H1 (cell line): ENCODE results near the gene SUCLG2. TPM values are rescaled to one million over a fixed set of nuclear protein-coding genes. Genes with fewer than 3 reads are reported as not detected.

ENCODE experiments used
- CTCF ChIA-PET: fragments of 300-600 bp; sonication (Branson Sonifier 250); formaldehyde crosslinking; loops from one replicate; lab custom pipeline; 2021; ENCODE audit not compliant: partially characterized antibody; lab: Charles Lee
- POLR2A ChIA-PET: fragments of 300-600 bp; sonication (Branson Sonifier 250); formaldehyde crosslinking; loops from one replicate; lab custom pipeline; 2021; ENCODE audit warnings: inconsistent platforms; ENCODE audit not compliant: partially characterized antibody; lab: Charles Lee
- DNase-seq, 2 experiments: peaks; one replicate each; pipeline versions ENCODE4 v3.0.0 to v3.0.0-alpha.2; 2010 to 2022; ENCODE audit warnings: low spot score in 2 of 2, low read depth in 1 of 2, mixed read lengths in 1 of 2
- FAIRE-seq: peaks from 2 replicates; lab custom pipeline; 2011; peaks lifted over from hg19 to GRCh38; lab: Jason Lieb, UNC
- H2AFZ ChIP-seq: 2 replicates; pipeline ENCODE4 v1.8.1; 2012; ENCODE audit warnings: low read length, inconsistent platforms
- H2AK5ac ChIP-seq: 2 replicates; pipeline ENCODE4 v1.6.1; 2013; ENCODE audit warnings: low read depth, low read length
- H2BK120ac ChIP-seq: replicated peaks from 2 replicates; pipeline ENCODE3; 2013; ENCODE audit warnings: low read depth, low read length, inconsistent platforms
- H2BK12ac ChIP-seq: 2 replicates; pipeline ENCODE4 v1.6.1; 2013; ENCODE audit warnings: low read depth, low read length
- H2BK15ac ChIP-seq: 2 replicates; pipeline ENCODE4 v1.6.1; 2013; ENCODE audit warnings: low read length
- H2BK20ac ChIP-seq: 2 replicates; pipeline ENCODE4 v1.6.1; 2013; ENCODE audit warnings: low read length
- H2BK5ac ChIP-seq: 2 replicates; pipeline ENCODE4 v1.6.1; 2013; ENCODE audit warnings: low read depth, low read length
- H3K14ac ChIP-seq: 2 replicates; pipeline ENCODE4 v1.6.1; 2013; ENCODE audit warnings: inconsistent platforms; ENCODE audit not compliant: insufficient read length
- H3K18ac ChIP-seq: 2 replicates; pipeline ENCODE4 v1.6.1; 2013; ENCODE audit warnings: low read length; ENCODE audit errors: extremely low read depth
- H3K23ac ChIP-seq: 2 replicates; pipeline ENCODE4 v1.6.1; 2013; ENCODE audit warnings: inconsistent platforms; ENCODE audit not compliant: insufficient read length
- H3K23me2 ChIP-seq: 2 replicates; pipeline ENCODE4 v1.6.1; 2013; ENCODE audit warnings: low read depth, low read length
- H3K27ac ChIP-seq: 2 replicates; pipeline ENCODE4 v1.6.1; 2011; ENCODE audit warnings: low read depth, low read length, inconsistent platforms
- H3K27me3 ChIP-seq, 4 experiments: replicated peaks in 1 of 4; 1 replicate in 1 of 4; 2 replicates in 3 of 4; pipeline versions ENCODE4 v1.6.1 to v1.8.1; 2011 to 2013; ENCODE audit warnings: low read length in 3 of 4, mild to moderate bottlenecking in 3 of 4, inconsistent platforms in 2 of 4, mixed read lengths in 2 of 4, moderate library complexity in 1 of 4; ENCODE audit not compliant: control insufficient read depth in 3 of 4, insufficient read depth in 3 of 4; ENCODE audit errors: extremely low read depth in 1 of 4
- H3K36me3 ChIP-seq, 4 experiments: 2 replicates each; pipeline versions ENCODE4 v1.6.1 to v1.8.1; 2011 to 2013; ENCODE audit warnings: mild to moderate bottlenecking in 4 of 4, low read length in 3 of 4, moderate library complexity in 2 of 4, control low read depth in 1 of 4, inconsistent platforms in 1 of 4; ENCODE audit not compliant: insufficient read depth in 4 of 4, control insufficient read depth in 2 of 4
- H3K4ac ChIP-seq: replicated peaks from 2 replicates; pipeline ENCODE3; 2013; ENCODE audit warnings: low read length, low read depth, mixed read lengths, inconsistent platforms; ENCODE audit not compliant: insufficient read length
- H3K4me1 ChIP-seq, 4 experiments: replicated peaks in 1 of 4; 1 replicate in 1 of 4; 2 replicates in 3 of 4; pipeline versions ENCODE4 v1.6.1 to v1.8.1; 2011 to 2013; ENCODE audit warnings: low read length in 3 of 4, inconsistent platforms in 2 of 4, mixed read lengths in 1 of 4; ENCODE audit not compliant: insufficient read depth in 4 of 4, control insufficient read depth in 3 of 4
- H3K4me2 ChIP-seq, 2 experiments: 2 replicates each; pipeline versions ENCODE4 v1.6.1 to v1.8.1; 2011 to 2013; ENCODE audit warnings: low read depth in 2 of 2, low read length in 2 of 2, control low read depth in 1 of 2, inconsistent platforms in 1 of 2, mild to moderate bottlenecking in 1 of 2; ENCODE audit not compliant: insufficient read depth in 1 of 2
- H3K4me3 ChIP-seq, 4 experiments: fragments of 200-600, 300-600 bp in 1 of 4; sonication (generic), shearing (Covaris generic), sonication (Bioruptor Twin) in 1 of 4; 2 replicates each; pipeline versions ENCODE4 v1.5.1 to v1.8.1; 2011 to 2016; ENCODE audit warnings: low read length in 4 of 4, low read depth in 3 of 4, control low read depth in 2 of 4, inconsistent platforms in 2 of 4, mild to moderate bottlenecking in 2 of 4, mixed read lengths in 1 of 4, moderate library complexity in 1 of 4; ENCODE audit not compliant: insufficient read depth in 2 of 4; ENCODE audit errors: extremely low read depth in 1 of 4
- H3K56ac ChIP-seq: replicated peaks from 2 replicates; pipeline ENCODE3; 2013; ENCODE audit warnings: low read depth, mild to moderate bottlenecking, mixed read lengths, low read length, inconsistent platforms; ENCODE audit not compliant: insufficient read length
- H3K79me1 ChIP-seq: 2 replicates; pipeline ENCODE4 v1.6.1; 2013; ENCODE audit warnings: low read depth, low read length, control low read depth
- H3K79me2 ChIP-seq, 2 experiments: 2 replicates each; pipeline versions ENCODE4 v1.6.1 to v1.8.1; 2012 to 2013; ENCODE audit warnings: low read length in 2 of 2, mild to moderate bottlenecking in 2 of 2, inconsistent platforms in 1 of 2; ENCODE audit not compliant: insufficient read depth in 2 of 2, control insufficient read depth in 1 of 2
- H3K9ac ChIP-seq, 4 experiments: replicated peaks in 1 of 4; 1 replicate in 1 of 4; 2 replicates in 3 of 4; pipeline versions ENCODE4 v1.6.1 to v1.8.1; 2011 to 2013; ENCODE audit warnings: low read depth in 3 of 4, low read length in 3 of 4, control low read depth in 2 of 4, mild to moderate bottlenecking in 2 of 4, moderate library complexity in 2 of 4, inconsistent platforms in 1 of 4; ENCODE audit errors: extremely low read depth in 1 of 4
- H3K9me3 ChIP-seq, 2 experiments: 2 replicates each; pipeline versions ENCODE4 v1.6.1 to v1.8.1; 2012 to 2013; ENCODE audit warnings: mild to moderate bottlenecking in 2 of 2, moderate library complexity in 2 of 2, control low read depth in 1 of 2, inconsistent platforms in 1 of 2, low read depth in 1 of 2, low read length in 1 of 2, mixed read lengths in 1 of 2; ENCODE audit not compliant: insufficient read depth in 2 of 2
- H4K20me1 ChIP-seq, 2 experiments: replicated peaks in 1 of 2; 2 replicates each; pipeline versions ENCODE3 to v1.8.1; 2011 to 2013; ENCODE audit warnings: inconsistent platforms in 2 of 2, low read length in 2 of 2, mild to moderate bottlenecking in 1 of 2; ENCODE audit not compliant: insufficient read depth in 2 of 2, control insufficient read depth in 1 of 2
- H4K5ac ChIP-seq: 2 replicates; pipeline ENCODE4 v1.6.1; 2013; ENCODE audit warnings: low read length, low read depth, mixed read lengths, inconsistent platforms; ENCODE audit not compliant: insufficient read length
- H4K8ac ChIP-seq: 2 replicates; pipeline ENCODE4 v1.8.0; 2013; ENCODE audit warnings: mild to moderate bottlenecking, moderate library complexity, low read length, inconsistent platforms; ENCODE audit not compliant: insufficient read depth; ENCODE audit errors: extremely low read depth
- H4K91ac ChIP-seq: replicated peaks from 2 replicates; pipeline ENCODE3; 2013; ENCODE audit warnings: low read length, mixed read lengths, inconsistent platforms; ENCODE audit not compliant: insufficient read length
- CHD2 ChIP-seq: IDR thresholded peaks from 2 replicates; pipeline ENCODE4 v1.6.1; 2012; ENCODE audit warnings: low read length, improper control_type of control experiment
- CTCF ChIP-seq, 3 experiments: IDR thresholded peaks; 1 replicate in 2 of 3; 2 replicates in 1 of 3; pipeline versions ENCODE4 v1.5.1 to v1.6.1; 2011; ENCODE audit warnings: low read length in 3 of 3, mild to moderate bottlenecking in 3 of 3, inconsistent platforms in 2 of 3, low read depth in 1 of 3, moderate library complexity in 1 of 3; ENCODE audit not compliant: insufficient read depth in 1 of 3; ENCODE audit errors: control extremely low read depth in 1 of 3
- E2F6 ChIP-seq: IDR thresholded peaks from 2 replicates; pipeline ENCODE4 v1.6.1; 2012; ENCODE audit warnings: inconsistent platforms
- EGR1 ChIP-seq: IDR thresholded peaks from 2 replicates; pipeline ENCODE4 v1.6.1; 2011; ENCODE audit warnings: low read depth, low read length, borderline replicate concordance
- EZH2 ChIP-seq: fragments of 200-600 bp; sonication (generic); IDR thresholded peaks from 2 replicates; pipeline ENCODE4 v1.7.1; 2012; ENCODE audit warnings: low read depth, mild to moderate bottlenecking, moderate library complexity, low read length, inconsistent platforms; ENCODE audit not compliant: severe bottlenecking
- TEAD4 ChIP-seq: IDR thresholded peaks from 2 replicates; pipeline ENCODE4 v1.6.1; 2012; ENCODE audit warnings: low read depth, low read length, inconsistent platforms, mixed read lengths
- whole genome bisulfite sequencing, 2 experiments: shearing (Covaris generic) in 1 of 2; methylation state at CpG; one replicate each; pipeline versions ENCODE4 v1.1.6 to v1.1.7; 2013 to 2015; ENCODE audit warnings: low lambda C conversion rate in 2 of 2, mixed read lengths in 2 of 2, inconsistent platforms in 1 of 2, low coverage in 1 of 2, missing lambda C conversion rate in 1 of 2; ENCODE audit not compliant: insufficient replicate concordance in 2 of 2, insufficient coverage in 1 of 2, insufficient read length in 1 of 2; ENCODE audit errors: extremely low coverage in 1 of 2, missing lambda C conversion rate in 1 of 2; 5-methylcytosine and 5-hydroxymethylcytosine counted together
- polyA plus RNA-seq, 7 experiments: library from polyadenylated mRNA; depleted of rRNA in 3 of 7; stranded (reverse) in 5 of 7; unstranded in 2 of 7; fragments of >200 nt in 5 of 7; fragments of 200-250 nt in 2 of 7; gene quantifications; 1 replicate in 5 of 7; 2 replicates in 1 of 7; 4 replicates in 1 of 7; pipeline versions ENCODE4 v1.2.1 to v1.2.3, GENCODE V29; 2011 to 2013; ENCODE audit warnings: missing spikeins in 2 of 7, mixed read lengths in 2 of 7
- total RNA-seq: library from RNA; stranded (reverse); fragmentation: NEBNext Ultra II Directional; extraction: Animal tissue kit (Norgen Biotek cat#: 25700); gene quantifications from 2 replicates; pipeline ENCODE4 v1.2.1, GENCODE V29; 2021

SUCLG2 gene
- total and polyA plus RNA-seq, 2 of the 8 experiments (the other 6 are each of a cell fraction or from before 2014, with no cell fraction given): 12.9 to 46.2 TPM

- H3K79me2 ChIP-seq: no peaks in the 10 kb centered on the region
Observed at GRCh38 chr3:67686069-67686468, 31.7 kb upstream of the SUCLG2 start.

More at GRCh38 chr3:67686069-67686468, 31.7 kb upstream of the SUCLG2 start:
- H3K9ac ChIP-seq: no peak overlapping the region
- no peaks in the 10 kb centered on the region for H3K36me3 ChIP-seq
- H2AFZ ChIP-seq: no peak overlapping the region
- H3K4me3 ChIP-seq: no peak overlapping the region
- H2BK5ac ChIP-seq: no peak overlapping the region
- no peaks in the 10 kb centered on the region for H3K23me2 ChIP-seq
- DNase-seq: no peak
- H2BK12ac ChIP-seq: no peak overlapping the region
- H4K20me1 ChIP-seq: no peaks in the 10 kb centered on the region
- no peak for TF ChIP-seq CHD2
- TF ChIP-seq EGR1: no peak
- no peak for TF ChIP-seq TEAD4
- no peak for TF ChIP-seq CTCF (IDR thresholded peaks at IDR 0.05; ENCODE audit: control extremely low read depth in 1 of 3, insufficient read depth in 1 of 3, low read depth in 1 of 3, low read length in 3 of 3)
- TF ChIP-seq EZH2: no peak
- TF ChIP-seq E2F6: no peak
- H2BK120ac ChIP-seq: no peak overlapping the region
- no peaks in the 10 kb centered on the region for H3K4me1 ChIP-seq
- H3K79me1 ChIP-seq: no peaks in the 10 kb centered on the region
- H3K14ac ChIP-seq: no peak overlapping the region
- no peak overlapping the region for H4K8ac ChIP-seq
- H4K91ac ChIP-seq: no peak overlapping the region
- ChIA-PET POLR2A (no interaction called here), CTCF (no interaction called here)
- no peak overlapping the region for H3K18ac ChIP-seq
- no peak overlapping the region for H2BK15ac ChIP-seq
- no peak overlapping the region for H3K27ac ChIP-seq
- no peak overlapping the region for H2AK5ac ChIP-seq
- H3K56ac ChIP-seq: no peak overlapping the region
- no peak overlapping the region for H2BK20ac ChIP-seq
- no peak overlapping the region for H3K4ac ChIP-seq
- no peak overlapping the region for H4K5ac ChIP-seq
- no peak overlapping the region for H3K23ac ChIP-seq
- 88% methylated on average over 8 of the region's 8 CpGs; no CpG with 5 or more reads in 1 of the 2 experiments for WGBS, 2 experiments
- H3K27me3 ChIP-seq: no peaks in the 10 kb centered on the region
- no peaks in the 10 kb centered on the region for H3K9me3 ChIP-seq
- no peak for FAIRE-seq
- H3K4me2 ChIP-seq: no peak overlapping the region
